Globus pallidus (tissue), 1 donor: ENCODE results near the gene RSAD2.

ENCODE experiments used
- DNase-seq: peaks from one replicate; pipeline ENCODE4 v3.0.0-alpha.2; 2015; ENCODE audit warnings: low spot score

Gene RSAD2

GRCh38 chr2:6945087-6945813, 67.7 kb downstream of the RSAD2 start:
- DNase-seq: no peak

DNA sequence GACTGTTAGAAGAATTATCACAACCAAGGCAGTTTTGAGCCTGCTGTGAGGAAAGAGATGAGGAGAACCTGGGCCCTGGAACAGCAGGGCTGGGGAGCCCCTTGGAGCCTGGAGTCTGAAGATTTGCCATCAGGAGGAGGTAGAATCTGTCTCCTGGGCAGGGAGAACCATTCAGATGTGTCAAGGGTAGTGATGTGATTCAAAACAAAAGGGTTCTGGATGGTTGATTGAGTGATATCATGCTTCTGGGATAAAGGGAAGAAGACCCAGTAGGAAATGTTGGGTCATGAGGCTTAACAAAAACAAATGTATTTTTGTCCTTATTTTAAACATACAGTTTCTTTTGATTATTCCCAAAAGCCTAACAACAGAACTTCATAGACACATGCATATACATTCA, 68.2 kb downstream of the RSAD2 start:
- no peak for DNase-seq

GRCh38 chr2:6946722-6947121, 69.1 kb downstream of the RSAD2 start:
- DNase-seq: no peak
